GM18508 (cell line): Measurements from ENCODE around the gene RSBN1.
"Not testable (repeated sequence)": the region's sequence is repeated elsewhere in the genome, so short reads cannot be mapped to it uniquely, and the experiment has no call there.

Experiments
- ATAC-seq: cut with Tn5 transposase; IDR thresholded peaks from one replicate; pipeline ENCODE4 v1.9.1; 2021; ENCODE audit warnings: moderate number of reproducible peaks; ENCODE audit not compliant: insufficient read depth, unreplicated experiment

The RSBN1 gene

GRCh38 chr1:113751114-113751513 is 61.2 kb downstream of the RSBN1 start:
- ATAC-seq = no peak

DNA sequence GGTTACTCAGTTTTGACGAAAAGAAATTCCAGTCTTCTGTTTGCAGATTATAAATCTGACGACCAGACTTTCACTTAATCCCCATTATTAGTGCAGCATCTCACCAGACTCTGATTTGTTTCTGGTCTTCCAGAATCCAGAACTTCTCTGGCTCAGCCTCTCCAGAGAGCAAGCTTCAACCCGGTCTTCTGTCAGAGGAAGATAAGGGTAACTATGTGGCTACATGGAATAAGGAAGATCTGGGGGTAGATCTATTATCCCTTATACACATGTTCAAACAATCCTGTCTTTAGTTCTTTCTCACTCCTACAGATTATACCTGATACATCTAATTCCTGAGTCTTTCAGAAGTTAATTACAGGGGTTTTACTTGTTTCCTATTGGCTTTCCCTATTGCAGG is 62.9 kb downstream of the RSBN1 start:
- ATAC-seq = no peak

- no peak for ATAC-seq
Measured at GRCh38 chr1:113747376-113747775, 64.9 kb downstream of the RSBN1 start.

- no peak for ATAC-seq
Measured at GRCh38 chr1:113745425-113745824, 66.9 kb downstream of the RSBN1 start.

- no peak for ATAC-seq
Measured at GRCh38 chr1:113744114-113744513, 68.2 kb downstream of the RSBN1 start.

GRCh38 chr1:113742515-113742914 is 69.8 kb downstream of the RSBN1 start:
- no peak for ATAC-seq

- ATAC-seq = no peak
Measured at GRCh38 chr1:113734357-113735055, 77.8 kb downstream of the RSBN1 start.

GRCh38 chr1:113732802-113733201 is 79.5 kb downstream of the RSBN1 start:
- ATAC-seq = no peak

DNA sequence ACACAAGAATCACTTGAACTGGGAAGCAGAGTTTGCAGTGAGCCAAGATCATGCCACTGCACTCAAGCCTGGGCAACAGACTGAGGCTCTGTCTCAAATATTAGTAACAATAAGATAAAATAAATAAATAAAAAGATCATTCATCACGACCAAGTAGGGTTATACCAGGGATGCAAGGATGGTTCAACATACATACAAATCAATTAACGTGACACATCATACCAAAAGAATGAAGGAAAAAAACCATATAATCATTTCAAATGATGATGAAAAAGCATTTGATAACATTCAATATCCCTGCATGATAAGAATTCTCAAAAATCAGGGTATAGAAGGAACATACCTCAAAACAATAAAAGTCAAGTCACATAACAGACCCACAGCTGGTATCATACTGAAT is 91.3 kb downstream of the RSBN1 start:
- ATAC-seq = no peak

DNA sequence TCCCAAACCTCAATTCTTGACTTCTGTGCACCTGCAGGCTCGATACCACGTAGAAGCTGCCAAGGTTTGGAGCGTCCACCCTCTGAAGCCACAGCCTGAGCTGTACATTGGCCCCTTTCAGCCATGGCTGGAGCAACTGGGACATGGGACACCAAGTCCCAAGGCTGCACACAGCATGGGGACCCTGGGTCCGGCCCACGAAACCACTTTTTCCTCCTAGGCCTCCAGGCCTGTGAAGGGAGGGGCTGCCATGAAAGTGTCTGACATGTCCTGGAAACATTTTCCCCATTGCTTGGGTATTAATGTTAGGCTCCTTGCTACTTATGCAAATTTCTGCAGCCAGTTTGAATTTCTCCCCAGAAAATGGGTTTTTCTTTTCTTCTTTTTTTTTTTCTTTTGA is 93.7 kb downstream of the RSBN1 start:
- ATAC-seq = not testable (repeated sequence)

- ATAC-seq = not testable (repeated sequence)
Measured at GRCh38 chr1:113717506-113717905, 94.8 kb downstream of the RSBN1 start.

- ATAC-seq = no peak
Measured at GRCh38 chr1:113714606-113715269, 97.5 kb downstream of the RSBN1 start.
